ENCODE data around the gene MEIG1.
"Not testable (repeated sequence)": the region's sequence is repeated elsewhere in the genome, so short reads cannot be mapped to it uniquely, and the experiment has no call there.

MEIG1 gene

GRCh38 chr10:14959221-14960057 is at the start of gene MEIG1:
TSS of gene MEIG1 (plus strand) at chr10:14959388. CDS start at chr10:14966469, 7,081 bp downstream.
- DNase-seq = peak; percentile 88

- no peak for DNase-seq
Measured at GRCh38 chr10:14910953-14911352, 48.2 kb upstream of the MEIG1 start.

GRCh38 chr10:14911801-14912200 is 47.4 kb upstream of the MEIG1 start:
- no peak for DNase-seq

- DNase-seq = no peak
Measured at GRCh38 chr10:14916600-14916999, 42.6 kb upstream of the MEIG1 start.

- DNase-seq = no peak
Measured at GRCh38 chr10:14917827-14918226, 41.4 kb upstream of the MEIG1 start.

GRCh38 chr10:14918964-14919363 is 40.2 kb upstream of the MEIG1 start:
- DNase-seq = no peak

GRCh38 chr10:14924013-14924412 is 35.2 kb upstream of the MEIG1 start:
- DNase-seq = no peak

- no peak for DNase-seq
Measured at GRCh38 chr10:14925268-14925667, 33.9 kb upstream of the MEIG1 start.

- DNase-seq = no peak
Measured at GRCh38 chr10:14926061-14926470, 33.1 kb upstream of the MEIG1 start.

GRCh38 chr10:14926722-14927416 is 32.3 kb upstream of the MEIG1 start:
- no peak for DNase-seq

GRCh38 chr10:14930610-14931009 is 28.6 kb upstream of the MEIG1 start:
- DNase-seq = no peak

GRCh38 chr10:14936584-14936983 is 22.6 kb upstream of the MEIG1 start:
- DNase-seq = no peak

- not testable (repeated sequence) for DNase-seq
Measured at GRCh38 chr10:14938971-14939370, 20.2 kb upstream of the MEIG1 start.

GRCh38 chr10:14942147-14942949 is 16.8 kb upstream of the MEIG1 start:
- not testable (repeated sequence) for DNase-seq

- DNase-seq = not testable (repeated sequence)
Measured at GRCh38 chr10:14942950-14943338, 16.2 kb upstream of the MEIG1 start.

GRCh38 chr10:14945108-14945507 is 14.1 kb upstream of the MEIG1 start:
- DNase-seq = no peak

- DNase-seq = no peak
Measured at GRCh38 chr10:14947268-14947667, 11.9 kb upstream of the MEIG1 start.

- no peak for DNase-seq
Measured at GRCh38 chr10:14949291-14949690, 9.9 kb upstream of the MEIG1 start.

- DNase-seq = no peak
Measured at GRCh38 chr10:14952851-14953423, 6.3 kb upstream of the MEIG1 start.

GRCh38 chr10:14953424-14954000 is 5.7 kb upstream of the MEIG1 start:
- peak; percentile 50 for DNase-seq

GRCh38 chr10:14954001-14954770 is 5.0 kb upstream of the MEIG1 start, which contains the start of gene DCLRE1C:
TSS of gene DCLRE1C (minus strand) at chr10:14954096. CDS start at chr10:14954010, 86 bp downstream.
- peak; percentile 93 for DNase-seq

- DNase-seq = no peak
Measured at GRCh38 chr10:14954934-14955333, 4.3 kb upstream of the MEIG1 start.
